HepG2 (cell line): ENCODE data around the gene APOC3. TPM values are rescaled to one million over a fixed set of nuclear protein-coding genes. Genes with fewer than 3 reads are reported as not detected.

Source experiments
- KMT2B ChIP-seq: IDR thresholded peaks from 2 replicates; pipeline ENCODE4 v1.6.1; 2016; ENCODE audit warnings: missing genetic modification reagents, missing compliant biosample characterization
- MED8 ChIP-seq: sonication (generic); formaldehyde crosslinking; IDR thresholded peaks from 2 replicates; pipeline ENCODE4 v1.8.1; 2023; ENCODE audit warnings: mild to moderate bottlenecking, missing genetic modification reagents; ENCODE audit not compliant: insufficient replicate concordance
- RCOR2 ChIP-seq: IDR thresholded peaks from 2 replicates; pipeline ENCODE4 v1.6.1; 2016; ENCODE audit warnings: missing biosample characterization, missing genetic modification reagents
- SOX13 ChIP-seq, 3 experiments: fragments of 450-650 bp in 1 of 3; sonication (generic) in 1 of 3; formaldehyde crosslinking in 1 of 3; IDR thresholded peaks in 2 of 3; conservative IDR thresholded peaks in 1 of 3; 2 replicates each; pipeline versions ENCODE4 v1.5.0 to v1.6.1; 2016 to 2020; ENCODE audit warnings: antibody characterized with exemption in 1 of 3, mild to moderate bottlenecking in 1 of 3, missing compliant biosample characterization in 1 of 3, missing genetic modification reagents in 1 of 3, moderate library complexity in 1 of 3
- SP140L ChIP-seq: sonication (generic); formaldehyde crosslinking; IDR thresholded peaks from 2 replicates; pipeline ENCODE4 v1.4.0; 2020; ENCODE audit warnings: missing genetic modification reagents, borderline replicate concordance
- STAG1 ChIP-seq: sonication (generic); formaldehyde crosslinking; IDR thresholded peaks from 2 replicates; pipeline ENCODE4 v1.4.0; 2020; ENCODE audit warnings: missing genetic modification reagents
- TARDBP ChIP-seq: sonication (generic); formaldehyde crosslinking; IDR thresholded peaks from 2 replicates; pipeline ENCODE4 v1.8.0; 2022; ENCODE audit warnings: mild to moderate bottlenecking, missing genetic modification reagents
- ZFP36L2 ChIP-seq: sonication (generic); formaldehyde crosslinking; IDR thresholded peaks from 2 replicates; pipeline ENCODE4 v1.4.0; 2020; ENCODE audit warnings: missing genetic modification reagents
- ZNF10 ChIP-seq: sonication (generic); formaldehyde crosslinking; IDR thresholded peaks from 2 replicates; pipeline ENCODE4 v1.4.0; 2020; ENCODE audit warnings: mild to moderate bottlenecking, low read depth, missing genetic modification reagents, borderline replicate concordance
- ZNF33A ChIP-seq: sonication (generic); formaldehyde crosslinking; IDR thresholded peaks from 2 replicates; pipeline ENCODE4 v1.5.1; 2020; ENCODE audit warnings: missing genetic modification reagents, mild to moderate bottlenecking, moderate library complexity, borderline replicate concordance
- ZNF772 ChIP-seq: sonication (generic); formaldehyde crosslinking; IDR thresholded peaks from 2 replicates; pipeline ENCODE4 v1.5.0; 2020; ENCODE audit warnings: mild to moderate bottlenecking, missing genetic modification reagents
- polyA plus RNA-seq, 8 experiments: library from polyadenylated mRNA; depleted of rRNA in 3 of 8; stranded (reverse) in 7 of 8; unstranded in 1 of 8; fragments of >200 nt; fragmentation: Illumina TruSeq in 4 of 8; extraction: Trizol in 4 of 8; gene quantifications; 2 replicates each; pipeline versions ENCODE4 v1.2.1 to v1.2.3, GENCODE V29; 2011 to 2016; ENCODE audit warnings: low read depth in 4 of 8, missing spikeins in 1 of 8, mixed read lengths in 1 of 8; ENCODE audit not compliant: insufficient read depth in 1 of 8
- total RNA-seq, 5 experiments: library from RNA; depleted of rRNA; stranded (reverse); fragments of >200 nt; fragmentation: Illumina TruSeq; extraction: Trizol; gene quantifications; 2 replicates each; pipeline ENCODE4 v1.2.3, GENCODE V29; 2016; ENCODE audit warnings: low read depth in 1 of 5
- TF ChIP-seq, protein P1 (sequence below): sonication (generic); formaldehyde crosslinking; IDR thresholded peaks from 2 replicates; pipeline ENCODE4 v1.8.0; 2022; ENCODE audit warnings: mild to moderate bottlenecking, missing genetic modification reagents
- TF ChIP-seq, protein P2 (sequence below): sonication (generic); formaldehyde crosslinking; IDR thresholded peaks from 2 replicates; pipeline ENCODE4 v1.5.1; 2020; ENCODE audit warnings: mild to moderate bottlenecking, missing genetic modification reagents, moderate library complexity
- TF ChIP-seq, protein P3 (sequence below), 2 experiments: sonication (generic) in 1 of 2; formaldehyde crosslinking in 1 of 2; IDR thresholded peaks; 2 replicates each; pipeline versions ENCODE4 v1.4.0 to v1.6.1; 2018 to 2020; ENCODE audit warnings: missing genetic modification reagents in 2 of 2, borderline replicate concordance in 1 of 2, low read depth in 1 of 2, mild to moderate bottlenecking in 1 of 2, missing biosample characterization in 1 of 2
- TF ChIP-seq, protein P4 (sequence below): sonication (generic); formaldehyde crosslinking; IDR thresholded peaks from one replicate; pipeline ENCODE4 v1.5.1; 2020; ENCODE audit warnings: mild to moderate bottlenecking, missing genetic modification reagents; ENCODE audit errors: not compliant biosample characterization

Gene APOC3
- total and polyA plus RNA-seq, 2 of the 13 experiments (the other 11 are each of a cell fraction or from before 2014, with no cell fraction given), result 314 to 687 TPM

DNA sequence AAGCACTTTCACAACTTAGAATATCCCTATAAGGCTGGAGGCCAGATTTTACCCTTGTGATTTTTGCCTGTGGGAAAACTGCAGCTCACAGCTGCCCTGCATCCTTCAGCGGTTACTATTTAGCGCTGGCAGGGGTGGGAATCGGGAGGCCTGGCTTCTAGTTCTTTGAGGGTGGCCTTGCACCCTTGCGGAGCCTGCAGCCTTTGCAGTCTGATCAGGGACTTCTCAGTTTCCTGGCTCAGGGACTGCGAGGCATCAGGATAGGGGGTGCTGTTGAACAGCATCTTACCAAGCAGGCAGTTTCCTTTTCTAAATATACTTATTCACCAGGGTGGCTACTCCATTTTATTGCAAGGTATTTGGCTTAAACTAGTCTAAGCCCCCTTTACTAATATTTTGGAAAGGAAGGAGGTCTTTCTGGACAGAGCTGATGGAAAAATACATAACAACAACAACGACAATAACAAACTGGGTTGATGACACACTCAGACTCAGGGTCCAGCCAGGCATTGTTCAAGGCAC lies 10.6 kb downstream of the APOC3 start (continued):
- no peak for TF ChIP-seq SOX13 (IDR thresholded peaks at IDR 0.05)
- no peak for TF ChIP-seq SOX13 (CRISPR knock-in tag; conservative IDR thresholded peaks at IDR 0.05 in 1 of 2, IDR thresholded peaks at IDR 0.05 in 1 of 2)
- TF ChIP-seq ZNF33A (CRISPR knock-in tag), result peak; percentile 75; the same call in 1 of the 2 replicates
- TF ChIP-seq, protein P1, sequence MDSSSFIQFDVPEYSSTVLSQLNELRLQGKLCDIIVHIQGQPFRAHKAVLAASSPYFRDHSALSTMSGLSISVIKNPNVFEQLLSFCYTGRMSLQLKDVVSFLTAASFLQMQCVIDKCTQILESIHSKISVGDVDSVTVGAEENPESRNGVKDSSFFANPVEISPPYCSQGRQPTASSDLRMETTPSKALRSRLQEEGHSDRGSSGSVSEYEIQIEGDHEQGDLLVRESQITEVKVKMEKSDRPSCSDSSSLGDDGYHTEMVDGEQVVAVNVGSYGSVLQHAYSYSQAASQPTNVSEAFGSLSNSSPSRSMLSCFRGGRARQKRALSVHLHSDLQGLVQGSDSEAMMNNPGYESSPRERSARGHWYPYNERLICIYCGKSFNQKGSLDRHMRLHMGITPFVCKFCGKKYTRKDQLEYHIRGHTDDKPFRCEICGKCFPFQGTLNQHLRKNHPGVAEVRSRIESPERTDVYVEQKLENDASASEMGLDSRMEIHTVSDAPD (CRISPR knock-in tag), result no peak
- TF ChIP-seq ZNF10 (CRISPR knock-in tag), result no peak
- TF ChIP-seq KMT2B (CRISPR knock-in tag), result no peak
- TF ChIP-seq SP140L, result no peak
- TF ChIP-seq RCOR2 (CRISPR knock-in tag), result 0 out of 2 replicates have a peak, but pooled peaks have one; percentile 22
- peak; percentile 61 for TF ChIP-seq STAG1
- TF ChIP-seq, protein P2, sequence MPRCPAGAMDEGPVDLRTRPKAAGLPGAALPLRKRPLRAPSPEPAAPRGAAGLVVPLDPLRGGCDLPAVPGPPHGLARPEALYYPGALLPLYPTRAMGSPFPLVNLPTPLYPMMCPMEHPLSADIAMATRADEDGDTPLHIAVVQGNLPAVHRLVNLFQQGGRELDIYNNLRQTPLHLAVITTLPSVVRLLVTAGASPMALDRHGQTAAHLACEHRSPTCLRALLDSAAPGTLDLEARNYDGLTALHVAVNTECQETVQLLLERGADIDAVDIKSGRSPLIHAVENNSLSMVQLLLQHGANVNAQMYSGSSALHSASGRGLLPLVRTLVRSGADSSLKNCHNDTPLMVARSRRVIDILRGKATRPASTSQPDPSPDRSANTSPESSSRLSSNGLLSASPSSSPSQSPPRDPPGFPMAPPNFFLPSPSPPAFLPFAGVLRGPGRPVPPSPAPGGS (CRISPR knock-in tag), result 0 out of 2 replicates have a peak, but pooled peaks have one; percentile 36
- TF ChIP-seq, protein P3, sequence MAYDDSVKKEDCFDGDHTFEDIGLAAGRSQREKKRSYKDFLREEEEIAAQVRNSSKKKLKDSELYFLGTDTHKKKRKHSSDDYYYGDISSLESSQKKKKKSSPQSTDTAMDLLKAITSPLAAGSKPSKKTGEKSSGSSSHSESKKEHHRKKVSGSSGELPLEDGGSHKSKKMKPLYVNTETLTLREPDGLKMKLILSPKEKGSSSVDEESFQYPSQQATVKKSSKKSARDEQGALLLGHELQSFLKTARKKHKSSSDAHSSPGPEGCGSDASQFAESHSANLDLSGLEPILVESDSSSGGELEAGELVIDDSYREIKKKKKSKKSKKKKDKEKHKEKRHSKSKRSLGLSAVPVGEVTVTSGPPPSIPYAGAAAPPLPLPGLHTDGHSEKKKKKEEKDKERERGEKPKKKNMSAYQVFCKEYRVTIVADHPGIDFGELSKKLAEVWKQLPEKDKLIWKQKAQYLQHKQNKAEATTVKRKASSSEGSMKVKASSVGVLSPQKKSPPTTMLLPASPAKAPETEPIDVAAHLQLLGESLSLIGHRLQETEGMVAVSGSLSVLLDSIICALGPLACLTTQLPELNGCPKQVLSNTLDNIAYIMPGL (CRISPR knock-in tag; IDR thresholded peaks at IDR 0.05; ENCODE audit: borderline replicate concordance in 1 of 2, low read depth in 1 of 2), result peak in 1 of 2 experiments; percentile 43; a peak in 1 of 4 replicates
- TF ChIP-seq ZNF772 (CRISPR knock-in tag), result no peak
- TF ChIP-seq ZFP36L2 (CRISPR knock-in tag), result no peak
- no peak for TF ChIP-seq MED8 (CRISPR knock-in tag)
- TF ChIP-seq, protein P4, sequence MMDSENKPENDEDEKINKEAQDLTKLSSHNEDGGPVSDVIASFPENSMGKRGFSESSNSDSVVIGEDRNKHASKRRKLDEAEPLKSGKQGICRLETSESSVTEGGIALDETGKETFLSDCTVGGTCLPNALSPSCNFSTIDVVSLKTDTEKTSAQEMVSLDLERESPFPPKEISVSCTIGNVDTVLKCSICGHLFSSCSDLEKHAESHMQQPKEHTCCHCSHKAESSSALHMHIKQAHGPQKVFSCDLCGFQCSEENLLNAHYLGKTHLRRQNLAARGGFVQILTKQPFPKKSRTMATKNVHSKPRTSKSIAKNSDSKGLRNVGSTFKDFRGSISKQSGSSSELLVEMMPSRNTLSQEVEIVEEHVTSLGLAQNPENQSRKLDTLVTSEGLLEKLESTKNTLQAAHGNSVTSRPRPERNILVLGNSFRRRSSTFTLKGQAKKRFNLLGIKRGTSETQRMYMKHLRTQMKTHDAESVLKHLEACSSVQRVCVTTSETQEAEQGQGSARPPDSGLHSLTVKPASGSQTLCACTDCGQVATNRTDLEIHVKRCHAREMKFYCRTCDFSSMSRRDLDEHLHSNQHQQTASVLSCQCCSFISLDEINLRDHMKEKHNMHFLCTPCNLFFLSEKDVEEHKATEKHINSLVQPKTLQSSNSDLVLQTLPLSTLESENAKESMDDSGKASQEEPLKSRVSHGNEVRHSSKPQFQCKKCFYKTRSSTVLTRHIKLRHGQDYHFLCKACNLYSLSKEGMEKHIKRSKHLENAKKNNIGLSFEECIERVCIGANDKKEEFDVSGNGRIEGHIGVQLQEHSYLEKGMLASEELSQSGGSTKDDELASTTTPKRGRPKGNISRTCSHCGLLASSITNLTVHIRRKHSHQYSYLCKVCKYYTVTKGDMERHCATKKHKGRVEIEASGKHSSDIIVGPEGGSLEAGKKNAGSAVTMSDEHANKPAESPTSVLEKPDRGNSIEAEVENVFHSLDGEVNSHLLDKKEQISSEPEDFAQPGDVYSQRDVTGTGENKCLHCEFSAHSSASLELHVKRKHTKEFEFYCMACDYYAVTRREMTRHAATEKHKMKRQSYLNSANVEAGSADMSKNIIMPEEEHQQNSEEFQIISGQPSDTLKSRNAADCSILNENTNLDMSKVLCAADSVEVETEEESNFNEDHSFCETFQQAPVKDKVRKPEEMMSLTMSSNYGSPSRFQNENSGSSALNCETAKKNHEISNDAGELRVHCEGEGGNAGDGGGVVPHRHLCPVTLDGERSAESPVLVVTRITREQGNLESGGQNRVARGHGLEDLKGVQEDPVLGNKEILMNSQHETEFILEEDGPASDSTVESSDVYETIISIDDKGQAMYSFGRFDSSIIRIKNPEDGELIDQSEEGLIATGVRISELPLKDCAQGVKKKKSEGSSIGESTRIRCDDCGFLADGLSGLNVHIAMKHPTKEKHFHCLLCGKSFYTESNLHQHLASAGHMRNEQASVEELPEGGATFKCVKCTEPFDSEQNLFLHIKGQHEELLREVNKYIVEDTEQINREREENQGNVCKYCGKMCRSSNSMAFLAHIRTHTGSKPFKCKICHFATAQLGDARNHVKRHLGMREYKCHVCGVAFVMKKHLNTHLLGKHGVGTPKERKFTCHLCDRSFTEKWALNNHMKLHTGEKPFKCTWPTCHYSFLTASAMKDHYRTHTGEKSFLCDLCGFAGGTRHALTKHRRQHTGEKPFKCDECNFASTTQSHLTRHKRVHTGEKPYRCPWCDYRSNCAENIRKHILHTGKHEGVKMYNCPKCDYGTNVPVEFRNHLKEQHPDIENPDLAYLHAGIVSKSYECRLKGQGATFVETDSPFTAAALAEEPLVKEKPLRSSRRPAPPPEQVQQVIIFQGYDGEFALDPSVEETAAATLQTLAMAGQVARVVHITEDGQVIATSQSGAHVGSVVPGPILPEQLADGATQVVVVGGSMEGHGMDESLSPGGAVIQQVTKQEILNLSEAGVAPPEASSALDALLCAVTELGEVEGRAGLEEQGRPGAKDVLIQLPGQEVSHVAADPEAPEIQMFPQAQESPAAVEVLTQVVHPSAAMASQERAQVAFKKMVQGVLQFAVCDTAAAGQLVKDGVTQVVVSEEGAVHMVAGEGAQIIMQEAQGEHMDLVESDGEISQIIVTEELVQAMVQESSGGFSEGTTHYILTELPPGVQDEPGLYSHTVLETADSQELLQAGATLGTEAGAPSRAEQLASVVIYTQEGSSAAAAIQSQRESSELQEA (CRISPR knock-in tag), result no peak
- peak; percentile 22; the same call in 1 of the 2 replicates for TF ChIP-seq TARDBP (CRISPR knock-in tag)
